ENCODE results near the gene LRRN2.

The LRRN2 gene

GRCh38 chr1:204628868-204629267 lies 56.7 kb downstream of the LRRN2 start:
- peaks cover 9% of the 10 kb centered on the region; the same call in 1 of the 2 replicates for H3K9me3 ChIP-seq (ENCODE audit: insufficient read depth, low read length)
- no peak overlapping the region for H3K4me3 ChIP-seq (ENCODE audit: insufficient read length, low read depth)
- no peaks in the 10 kb centered on the region for H3K27me3 ChIP-seq (ENCODE audit: insufficient read depth, insufficient read length)
- no peak overlapping the region for H3K9ac ChIP-seq (ENCODE audit: insufficient read length, low read depth)
- TF ChIP-seq SUZ12 (IDR thresholded peaks at IDR 0.05; ENCODE audit: extremely low read depth, insufficient read depth, insufficient read length) = no peak
- TF ChIP-seq YY1 (IDR thresholded peaks at IDR 0.05; ENCODE audit: insufficient read depth, insufficient read length) = no peak
- no peak for TF ChIP-seq ZNF274 (IDR thresholded peaks at IDR 0.05; ENCODE audit: low read depth, low read length)
- peaks cover 24% of the 10 kb centered on the region for H3K4me1 ChIP-seq (ENCODE audit: insufficient read depth, insufficient read length)
- DNase-seq (ENCODE audit: low read depth, low spot score) = no peak
- no peaks in the 10 kb centered on the region for H3K36me3 ChIP-seq (ENCODE audit: insufficient read depth, insufficient read length, low read length)

- no peak overlapping the region for H3K4me3 ChIP-seq (ENCODE audit: insufficient read length, low read depth)
- TF ChIP-seq YY1 (IDR thresholded peaks at IDR 0.05; ENCODE audit: insufficient read depth, insufficient read length) (no peak), ZNF274 (IDR thresholded peaks at IDR 0.05; ENCODE audit: low read depth, low read length) (no peak), SUZ12 (IDR thresholded peaks at IDR 0.05; ENCODE audit: extremely low read depth, insufficient read depth, insufficient read length) (no peak)
- no peak overlapping the region for H3K9ac ChIP-seq (ENCODE audit: insufficient read length, low read depth)
- peaks cover 33% of the 10 kb centered on the region for H3K4me1 ChIP-seq (ENCODE audit: insufficient read depth, insufficient read length)
- H3K36me3 ChIP-seq (ENCODE audit: insufficient read depth, insufficient read length, low read length) = no peaks in the 10 kb centered on the region
- no peak for DNase-seq (ENCODE audit: low read depth, low spot score)
- H3K9me3 ChIP-seq (ENCODE audit: insufficient read depth, low read length) = peaks cover 9% of the 10 kb centered on the region; the same call in 1 of the 2 replicates
- H3K27me3 ChIP-seq (ENCODE audit: insufficient read depth, insufficient read length) = no peaks in the 10 kb centered on the region
These were observed 58.1 kb downstream of the LRRN2 start for GRCh38 chr1:204627436-204627835.

GRCh38 chr1:204626381-204626780 lies 59.2 kb downstream of the LRRN2 start:
- Histone ChIP-seq H3K36me3 (ENCODE audit: insufficient read depth, insufficient read length, low read length) (no peaks in the 10 kb centered on the region), H3K4me3 (ENCODE audit: insufficient read length, low read depth) (no peak overlapping the region), H3K9me3 (ENCODE audit: insufficient read depth, low read length) (peaks cover 9% of the 10 kb centered on the region; the same call in 1 of the 2 replicates), H3K9ac (ENCODE audit: insufficient read length, low read depth) (no peak overlapping the region), H3K4me1 (ENCODE audit: insufficient read depth, insufficient read length) (peaks cover 34% of the 10 kb centered on the region), H3K27me3 (ENCODE audit: insufficient read depth, insufficient read length) (no peaks in the 10 kb centered on the region)
- DNase-seq (ENCODE audit: low read depth, low spot score) = no peak
- TF ChIP-seq YY1 (IDR thresholded peaks at IDR 0.05; ENCODE audit: insufficient read depth, insufficient read length) (no peak), ZNF274 (IDR thresholded peaks at IDR 0.05; ENCODE audit: low read depth, low read length) (no peak)

GRCh38 chr1:204624631-204625216 lies 60.8 kb downstream of the LRRN2 start:
- TF ChIP-seq ZNF274 (IDR thresholded peaks at IDR 0.05; ENCODE audit: low read depth, low read length) = no peak
- TF ChIP-seq YY1 (IDR thresholded peaks at IDR 0.05; ENCODE audit: insufficient read depth, insufficient read length) = no peak
- TF ChIP-seq SUZ12 (IDR thresholded peaks at IDR 0.05; ENCODE audit: extremely low read depth, insufficient read depth, insufficient read length) = no peak
- H3K9ac ChIP-seq (ENCODE audit: insufficient read length, low read depth) = peak overlapping the region; percentile 45
- H3K4me3 ChIP-seq (ENCODE audit: insufficient read length, low read depth) = no peak overlapping the region
- peaks cover 7% of the 10 kb centered on the region; the same call in 1 of the 2 replicates for H3K9me3 ChIP-seq (ENCODE audit: insufficient read depth, low read length)
- DNase-seq (ENCODE audit: low read depth, low spot score) = no peak
- H3K36me3 ChIP-seq (ENCODE audit: insufficient read depth, insufficient read length, low read length) = no peaks in the 10 kb centered on the region
- H3K27me3 ChIP-seq (ENCODE audit: insufficient read depth, insufficient read length) = no peaks in the 10 kb centered on the region
- peaks cover 32% of the 10 kb centered on the region for H3K4me1 ChIP-seq (ENCODE audit: insufficient read depth, insufficient read length)

GRCh38 chr1:204623894-204624361 lies 61.6 kb downstream of the LRRN2 start:
- H3K4me3 ChIP-seq (ENCODE audit: insufficient read length, low read depth) = no peak overlapping the region
- peak overlapping the region; percentile 45 for H3K9ac ChIP-seq (ENCODE audit: insufficient read length, low read depth)
- H3K27me3 ChIP-seq (ENCODE audit: insufficient read depth, insufficient read length) = no peaks in the 10 kb centered on the region
- DNase-seq (ENCODE audit: low read depth, low spot score) = peak; percentile 57
- peaks cover 3% of the 10 kb centered on the region for H3K36me3 ChIP-seq (ENCODE audit: insufficient read depth, insufficient read length, low read length)
- peaks cover 33% of the 10 kb centered on the region for H3K4me1 ChIP-seq (ENCODE audit: insufficient read depth, insufficient read length)
- TF ChIP-seq ZNF274 (IDR thresholded peaks at IDR 0.05; ENCODE audit: low read depth, low read length) (no peak), YY1 (IDR thresholded peaks at IDR 0.05; ENCODE audit: insufficient read depth, insufficient read length) (no peak), SUZ12 (IDR thresholded peaks at IDR 0.05; ENCODE audit: extremely low read depth, insufficient read depth, insufficient read length) (no peak)
- H3K9me3 ChIP-seq (ENCODE audit: insufficient read depth, low read length) = no peaks in the 10 kb centered on the region

- TF ChIP-seq SUZ12 (IDR thresholded peaks at IDR 0.05; ENCODE audit: extremely low read depth, insufficient read depth, insufficient read length) = no peak
- TF ChIP-seq YY1 (IDR thresholded peaks at IDR 0.05; ENCODE audit: insufficient read depth, insufficient read length) = no peak
- no peak for TF ChIP-seq ZNF274 (IDR thresholded peaks at IDR 0.05; ENCODE audit: low read depth, low read length)
- no peaks in the 10 kb centered on the region for H3K9me3 ChIP-seq (ENCODE audit: insufficient read depth, low read length)
- no peak for DNase-seq (ENCODE audit: low read depth, low spot score)
- H3K9ac ChIP-seq (ENCODE audit: insufficient read length, low read depth) = no peak overlapping the region
- H3K27me3 ChIP-seq (ENCODE audit: insufficient read depth, insufficient read length) = no peaks in the 10 kb centered on the region
- H3K4me1 ChIP-seq (ENCODE audit: insufficient read depth, insufficient read length) = peaks cover 33% of the 10 kb centered on the region
- no peak overlapping the region for H3K4me3 ChIP-seq (ENCODE audit: insufficient read length, low read depth)
- H3K36me3 ChIP-seq (ENCODE audit: insufficient read depth, insufficient read length, low read length) = peaks cover 8% of the 10 kb centered on the region
These were observed 62.1 kb downstream of the LRRN2 start for GRCh38 chr1:204623365-204623893.

GRCh38 chr1:204621996-204622395 lies 63.5 kb downstream of the LRRN2 start:
- peaks cover 27% of the 10 kb centered on the region for H3K4me1 ChIP-seq (ENCODE audit: insufficient read depth, insufficient read length)
- H3K36me3 ChIP-seq (ENCODE audit: insufficient read depth, insufficient read length, low read length) = peaks cover 16% of the 10 kb centered on the region
- TF ChIP-seq ZNF274 (IDR thresholded peaks at IDR 0.05; ENCODE audit: low read depth, low read length) (no peak), YY1 (IDR thresholded peaks at IDR 0.05; ENCODE audit: insufficient read depth, insufficient read length) (no peak), SUZ12 (IDR thresholded peaks at IDR 0.05; ENCODE audit: extremely low read depth, insufficient read depth, insufficient read length) (no peak)
- no peak overlapping the region for H3K9ac ChIP-seq (ENCODE audit: insufficient read length, low read depth)
- no peaks in the 10 kb centered on the region for H3K27me3 ChIP-seq (ENCODE audit: insufficient read depth, insufficient read length)
- no peaks in the 10 kb centered on the region for H3K9me3 ChIP-seq (ENCODE audit: insufficient read depth, low read length)
- no peak for DNase-seq (ENCODE audit: low read depth, low spot score)
- no peak overlapping the region for H3K4me3 ChIP-seq (ENCODE audit: insufficient read length, low read depth)

Data from NT2/D1 (cell line).